Measurements from ENCODE around the gene PHF19.

- TF ChIP-seq POLR2A (IDR thresholded peaks at IDR 0.05; ENCODE audit: low read length) = no peak
- TF ChIP-seq GATA1 (IDR thresholded peaks at IDR 0.05; ENCODE audit: low read depth, low read length) = no peak
Measured at GRCh38 chr9:120829650-120830049, 47.3 kb downstream of the PHF19 start.
